Measurements from ENCODE around the gene FGFBP2.

FGFBP2 gene

GRCh38 chr4:15996773-15997172 lies 33.8 kb upstream of the FGFBP2 start:
- DNase-seq (ENCODE audit: low read depth, low spot score): no peak
- TF ChIP-seq FOXP2 (optimal IDR thresholded peaks at IDR 0.05; ENCODE audit: control extremely low read depth, extremely low read length, insufficient read depth) (no peak), EZH2 (IDR thresholded peaks at IDR 0.05) (no peak), POLR2AphosphoS5 (IDR thresholded peaks at IDR 0.05; ENCODE audit: borderline replicate concordance, low read depth, low read length) (no peak)
- Histone ChIP-seq H3K9ac (ENCODE audit: insufficient read length) (no peak overlapping the region), H3K4me3 (no peak overlapping the region), H3K36me3 (ENCODE audit: insufficient read depth, low read length) (no peaks in the 10 kb centered on the region), H3K9me3 (ENCODE audit: low read depth, low read length) (no peaks in the 10 kb centered on the region), H3K27ac (no peak overlapping the region)

GRCh38 chr4:15995826-15996225 lies 32.9 kb upstream of the FGFBP2 start:
- Histone ChIP-seq H3K9me3 (ENCODE audit: low read depth, low read length) (no peaks in the 10 kb centered on the region), H3K36me3 (ENCODE audit: insufficient read depth, low read length) (no peaks in the 10 kb centered on the region), H3K9ac (ENCODE audit: insufficient read length) (no peak overlapping the region), H3K4me3 (no peak overlapping the region), H3K27ac (no peak overlapping the region)
- no peak for DNase-seq (ENCODE audit: low read depth, low spot score)
- no peak for TF ChIP-seq FOXP2 (optimal IDR thresholded peaks at IDR 0.05; ENCODE audit: control extremely low read depth, extremely low read length, insufficient read depth)
- TF ChIP-seq EZH2 (IDR thresholded peaks at IDR 0.05): no peak
- TF ChIP-seq POLR2AphosphoS5 (IDR thresholded peaks at IDR 0.05; ENCODE audit: borderline replicate concordance, low read depth, low read length): no peak

- H3K27ac ChIP-seq: peak overlapping the region; percentile 36; the same call in 1 of the 2 replicates
- H3K4me3 ChIP-seq: no peak overlapping the region
- H3K9me3 ChIP-seq (ENCODE audit: low read depth, low read length): no peaks in the 10 kb centered on the region
- H3K9ac ChIP-seq (ENCODE audit: insufficient read length): no peak overlapping the region
- H3K36me3 ChIP-seq (ENCODE audit: insufficient read depth, low read length): no peaks in the 10 kb centered on the region
- TF ChIP-seq POLR2AphosphoS5 (IDR thresholded peaks at IDR 0.05; ENCODE audit: borderline replicate concordance, low read depth, low read length) (no peak), FOXP2 (optimal IDR thresholded peaks at IDR 0.05; ENCODE audit: control extremely low read depth, extremely low read length, insufficient read depth) (no peak), EZH2 (IDR thresholded peaks at IDR 0.05) (no peak)
- DNase-seq (ENCODE audit: low read depth, low spot score): no peak
Observed at GRCh38 chr4:15992167-15992485, 29.2 kb upstream of the FGFBP2 start.

- no peak for DNase-seq (ENCODE audit: low read depth, low spot score)
- no peaks in the 10 kb centered on the region for H3K36me3 ChIP-seq (ENCODE audit: insufficient read depth, low read length)
- no peaks in the 10 kb centered on the region for H3K9me3 ChIP-seq (ENCODE audit: low read depth, low read length)
- no peak overlapping the region for H3K9ac ChIP-seq (ENCODE audit: insufficient read length)
- no peak for TF ChIP-seq EZH2 (IDR thresholded peaks at IDR 0.05)
- TF ChIP-seq FOXP2 (optimal IDR thresholded peaks at IDR 0.05; ENCODE audit: control extremely low read depth, extremely low read length, insufficient read depth): no peak
- no peak for TF ChIP-seq POLR2AphosphoS5 (IDR thresholded peaks at IDR 0.05; ENCODE audit: borderline replicate concordance, low read depth, low read length)
- H3K4me3 ChIP-seq: no peak overlapping the region
- no peak overlapping the region for H3K27ac ChIP-seq
Observed at GRCh38 chr4:15990570-15991285, 27.8 kb upstream of the FGFBP2 start.

GRCh38 chr4:15989424-15989823 lies 26.4 kb upstream of the FGFBP2 start:
- TF ChIP-seq POLR2AphosphoS5 (IDR thresholded peaks at IDR 0.05; ENCODE audit: borderline replicate concordance, low read depth, low read length) (no peak), EZH2 (IDR thresholded peaks at IDR 0.05) (no peak), FOXP2 (optimal IDR thresholded peaks at IDR 0.05; ENCODE audit: control extremely low read depth, extremely low read length, insufficient read depth) (no peak)
- DNase-seq (ENCODE audit: low read depth, low spot score): no peak
- Histone ChIP-seq H3K36me3 (ENCODE audit: insufficient read depth, low read length) (no peaks in the 10 kb centered on the region), H3K9me3 (ENCODE audit: low read depth, low read length) (no peaks in the 10 kb centered on the region), H3K4me3 (no peak overlapping the region), H3K9ac (ENCODE audit: insufficient read length) (no peak overlapping the region), H3K27ac (no peak overlapping the region)

GRCh38 chr4:15988222-15988621 lies 25.2 kb upstream of the FGFBP2 start:
- no peak overlapping the region for H3K9ac ChIP-seq (ENCODE audit: insufficient read length)
- H3K27ac ChIP-seq: no peak overlapping the region
- H3K36me3 ChIP-seq (ENCODE audit: insufficient read depth, low read length): no peaks in the 10 kb centered on the region
- TF ChIP-seq POLR2AphosphoS5 (IDR thresholded peaks at IDR 0.05; ENCODE audit: borderline replicate concordance, low read depth, low read length) (no peak), FOXP2 (optimal IDR thresholded peaks at IDR 0.05; ENCODE audit: control extremely low read depth, extremely low read length, insufficient read depth) (no peak), EZH2 (IDR thresholded peaks at IDR 0.05) (no peak)
- H3K9me3 ChIP-seq (ENCODE audit: low read depth, low read length): no peaks in the 10 kb centered on the region
- no peak overlapping the region for H3K4me3 ChIP-seq
- DNase-seq (ENCODE audit: low read depth, low spot score): no peak

- no peak overlapping the region for H3K9ac ChIP-seq (ENCODE audit: insufficient read length)
- H3K9me3 ChIP-seq (ENCODE audit: low read depth, low read length): no peaks in the 10 kb centered on the region
- H3K4me3 ChIP-seq: no peak overlapping the region
- no peak for DNase-seq (ENCODE audit: low read depth, low spot score)
- no peaks in the 10 kb centered on the region for H3K36me3 ChIP-seq (ENCODE audit: insufficient read depth, low read length)
- TF ChIP-seq EZH2 (IDR thresholded peaks at IDR 0.05): no peak
- no peak for TF ChIP-seq POLR2AphosphoS5 (IDR thresholded peaks at IDR 0.05; ENCODE audit: borderline replicate concordance, low read depth, low read length)
- TF ChIP-seq FOXP2 (optimal IDR thresholded peaks at IDR 0.05; ENCODE audit: control extremely low read depth, extremely low read length, insufficient read depth): no peak
- H3K27ac ChIP-seq: no peak overlapping the region
Observed at GRCh38 chr4:15986907-15987306, 23.9 kb upstream of the FGFBP2 start.

- Histone ChIP-seq H3K9me3 (ENCODE audit: low read depth, low read length) (no peaks in the 10 kb centered on the region), H3K36me3 (ENCODE audit: insufficient read depth, low read length) (no peaks in the 10 kb centered on the region), H3K9ac (ENCODE audit: insufficient read length) (no peak overlapping the region), H3K27ac (no peak overlapping the region), H3K4me3 (no peak overlapping the region)
- TF ChIP-seq EZH2 (IDR thresholded peaks at IDR 0.05) (no peak), FOXP2 (optimal IDR thresholded peaks at IDR 0.05; ENCODE audit: control extremely low read depth, extremely low read length, insufficient read depth) (no peak), POLR2AphosphoS5 (IDR thresholded peaks at IDR 0.05; ENCODE audit: borderline replicate concordance, low read depth, low read length) (no peak)
- no peak for DNase-seq (ENCODE audit: low read depth, low spot score)
Observed at GRCh38 chr4:15983610-15984009, 20.6 kb upstream of the FGFBP2 start.

Measured in SK-N-MC (cell line).